ENCODE measurements around the gene CD99L2.
"Not testable (repeated sequence)": the region's sequence is repeated elsewhere in the genome, so short reads cannot be mapped to it uniquely, and the experiment has no call there.

Gene CD99L2

GRCh38 chrX:150854856-150855255 is 43.6 kb downstream of the CD99L2 start:
- no peak for DNase-seq (ENCODE audit: low spot score)

DNA sequence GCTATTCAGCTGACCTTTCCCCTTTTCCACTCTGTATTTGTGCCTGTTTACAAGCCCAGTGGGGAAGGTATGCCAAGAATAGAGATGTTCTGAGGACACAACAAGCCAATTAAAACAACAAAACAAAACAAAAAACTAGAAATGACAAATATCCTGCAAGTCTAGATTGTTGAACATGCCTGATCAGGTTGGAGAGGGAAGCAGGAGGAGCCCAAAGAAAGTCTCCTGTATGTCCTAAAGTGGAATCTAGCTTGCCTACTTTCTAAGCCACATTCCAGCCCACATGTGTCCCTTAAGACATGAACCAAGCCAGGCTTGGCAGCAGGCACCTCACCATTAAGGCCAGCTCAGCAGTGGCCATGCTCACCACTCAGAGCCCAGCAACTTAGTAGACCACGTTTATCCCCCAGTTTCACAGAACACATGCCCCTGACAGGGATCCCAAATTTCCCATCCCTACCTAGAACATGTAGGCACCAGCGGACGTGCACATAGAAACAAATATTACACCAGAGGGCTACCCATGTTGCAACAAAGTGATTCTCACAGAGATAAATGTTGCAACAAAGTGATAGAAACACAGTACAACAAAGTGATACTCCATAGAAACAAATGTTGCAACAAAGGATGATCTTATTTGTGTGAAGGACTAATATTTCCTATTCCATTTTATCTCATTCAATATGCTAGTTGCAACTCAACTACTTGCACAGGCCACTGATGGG is 48.3 kb downstream of the CD99L2 start:
- DNase-seq (ENCODE audit: low spot score), result no peak

- DNase-seq (ENCODE audit: low spot score), result no peak
These were observed 49.0 kb downstream of the CD99L2 start for GRCh38 chrX:150849486-150849885.

GRCh38 chrX:150848914-150849365 is 49.5 kb downstream of the CD99L2 start:
- no peak for DNase-seq (ENCODE audit: low spot score)

- DNase-seq (ENCODE audit: low spot score), result no peak
These were observed 51.4 kb downstream of the CD99L2 start for GRCh38 chrX:150847088-150847487.

DNA sequence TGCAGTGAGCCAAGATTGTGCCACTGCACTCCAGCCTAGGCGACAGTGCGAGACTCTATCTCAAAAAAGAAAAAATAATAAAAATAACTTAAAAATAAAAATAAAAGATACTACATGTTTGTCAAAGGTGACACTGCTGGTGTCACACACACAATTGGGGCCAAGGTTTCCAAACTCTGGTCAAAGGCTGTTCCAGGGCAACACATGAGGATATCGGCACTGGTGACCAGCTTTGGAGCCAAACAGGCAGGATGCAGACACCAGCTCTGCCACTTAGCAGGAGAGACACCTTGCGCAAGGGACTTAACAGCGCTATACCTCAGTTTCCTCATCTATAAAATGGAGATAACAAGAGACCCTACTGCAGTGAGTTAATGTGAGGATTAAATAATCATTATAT is 52.3 kb downstream of the CD99L2 start:
- DNase-seq (ENCODE audit: low spot score), result no peak

DNA sequence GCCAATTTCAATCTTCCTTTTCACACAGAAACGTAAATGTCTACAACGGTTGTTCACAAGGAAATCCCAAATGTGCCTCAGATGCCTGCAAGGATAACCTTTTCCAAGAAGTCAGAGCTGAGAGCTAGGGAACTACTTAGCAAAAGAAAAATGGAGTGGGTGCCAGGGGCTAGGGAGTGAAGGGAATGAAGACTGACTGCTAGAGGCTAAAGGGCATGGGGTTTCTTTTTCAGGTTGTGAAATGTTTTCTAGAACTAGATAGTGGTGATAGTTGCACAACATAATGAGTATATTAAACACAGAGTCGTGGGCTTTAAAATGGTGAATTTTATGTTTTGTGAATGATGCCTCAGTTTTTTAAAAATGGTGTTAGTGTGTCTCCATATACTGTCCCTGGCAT is 53.4 kb downstream of the CD99L2 start:
- no peak for DNase-seq (ENCODE audit: low spot score)

GRCh38 chrX:150844016-150844415 is 54.5 kb downstream of the CD99L2 start:
- DNase-seq (ENCODE audit: low spot score), result no peak

GRCh38 chrX:150842198-150842685 is 56.2 kb downstream of the CD99L2 start:
- DNase-seq (ENCODE audit: low spot score), result no peak

DNA sequence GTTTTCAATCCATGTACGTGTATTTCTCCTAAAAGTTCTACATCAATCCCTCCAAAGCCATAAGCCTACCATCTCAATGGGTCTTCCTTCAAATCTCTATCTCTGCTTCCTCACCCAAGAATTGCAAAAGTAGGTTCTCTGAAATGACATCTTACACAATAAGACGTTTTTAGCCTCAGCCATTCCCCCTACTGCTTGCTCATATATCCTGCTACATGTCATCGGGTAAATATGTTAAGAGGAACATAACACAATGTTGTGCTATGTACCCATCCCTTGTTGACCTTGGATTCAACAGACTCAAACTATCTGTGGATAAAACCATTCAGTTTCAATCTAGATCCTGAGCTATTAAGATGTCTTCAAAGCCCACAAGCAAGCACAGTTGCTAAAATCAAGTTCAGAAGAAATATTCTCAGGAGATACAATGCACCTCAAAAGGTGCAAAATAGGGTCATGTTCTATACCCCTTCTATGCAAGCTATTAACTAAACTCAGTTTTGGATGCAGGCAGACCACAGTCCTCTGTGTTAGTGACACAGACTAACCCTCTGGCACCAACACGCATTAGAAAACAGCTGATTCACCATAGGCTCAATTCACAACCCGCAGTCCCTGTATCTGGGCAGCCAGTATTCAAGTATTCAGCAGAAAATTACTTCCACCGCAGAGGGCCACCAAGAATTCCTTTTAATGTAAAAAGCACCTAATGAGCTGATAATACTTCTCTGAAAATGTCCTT is 56.8 kb downstream of the CD99L2 start:
- no peak for DNase-seq (ENCODE audit: low spot score)

- DNase-seq (ENCODE audit: low spot score), result no peak
These were observed 60.6 kb downstream of the CD99L2 start for GRCh38 chrX:150837845-150838244.

DNA sequence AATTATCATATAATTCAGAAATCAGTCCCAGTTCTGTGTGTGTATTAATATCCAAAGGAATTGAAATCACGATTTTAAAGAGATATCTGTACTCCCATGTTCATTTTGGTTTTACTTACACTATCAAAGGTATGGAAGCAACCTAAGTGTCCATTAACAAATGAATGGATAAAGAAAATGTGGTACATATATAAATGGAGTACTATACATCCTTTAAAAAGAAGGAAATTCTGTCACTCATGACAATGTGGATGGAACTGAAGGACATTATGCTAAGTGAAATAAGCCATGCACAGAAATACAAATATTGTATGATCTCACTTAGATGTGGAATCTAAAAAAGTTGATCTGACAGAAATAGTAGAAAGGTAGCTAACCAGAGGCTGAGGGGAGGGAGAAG is 63.8 kb downstream of the CD99L2 start:
- DNase-seq (ENCODE audit: low spot score), result no peak

- DNase-seq (ENCODE audit: low spot score), result no peak
These were observed 64.9 kb downstream of the CD99L2 start for GRCh38 chrX:150833454-150834056.

GRCh38 chrX:150831863-150832262 is 66.6 kb downstream of the CD99L2 start:
- no peak for DNase-seq (ENCODE audit: low spot score)

DNA sequence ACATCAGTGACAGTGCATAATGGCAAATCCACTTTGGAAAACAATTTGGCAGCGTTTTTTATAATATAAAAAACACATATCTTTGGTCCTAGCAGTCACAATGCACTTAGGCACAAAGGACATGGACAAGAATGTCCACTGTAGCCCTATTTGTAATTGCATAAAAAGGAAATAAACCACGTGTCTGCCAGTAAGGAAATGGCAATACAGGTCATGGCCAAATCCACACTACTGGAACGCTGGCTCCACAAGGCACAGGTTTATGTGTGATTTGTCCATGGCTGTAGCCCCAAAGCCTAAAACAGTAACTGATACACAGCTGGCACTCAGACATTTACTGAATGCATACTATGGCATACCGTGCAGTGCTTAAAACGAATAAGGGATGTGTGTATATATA is 69.7 kb downstream of the CD99L2 start:
- no peak for DNase-seq (ENCODE audit: low spot score)

DNA sequence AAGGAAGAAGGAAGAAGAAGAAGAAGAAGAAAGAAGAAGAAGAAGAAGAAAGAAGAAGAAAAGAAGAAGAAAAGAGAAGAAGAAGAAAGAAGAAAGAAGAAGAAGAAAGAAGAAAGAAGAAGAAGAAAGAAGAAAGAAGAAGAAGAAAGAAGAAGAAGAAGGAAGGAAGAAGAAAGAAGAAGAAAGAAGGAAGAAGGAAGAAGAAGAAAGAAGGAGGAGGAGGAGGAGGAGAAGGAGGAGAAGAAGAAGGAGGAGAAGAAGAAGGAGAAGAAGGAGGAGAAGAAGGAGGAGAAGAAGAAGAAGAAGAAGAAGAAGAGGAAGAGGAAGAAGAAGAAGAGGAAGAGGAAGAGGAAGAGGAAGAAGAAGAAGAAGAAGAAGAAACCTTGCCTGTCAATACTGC is 74.1 kb downstream of the CD99L2 start:
- not testable (repeated sequence) for DNase-seq (ENCODE audit: low spot score)

- not testable (repeated sequence) for DNase-seq (ENCODE audit: low spot score)
These were observed 74.6 kb downstream of the CD99L2 start for GRCh38 chrX:150823826-150824225.

DNA sequence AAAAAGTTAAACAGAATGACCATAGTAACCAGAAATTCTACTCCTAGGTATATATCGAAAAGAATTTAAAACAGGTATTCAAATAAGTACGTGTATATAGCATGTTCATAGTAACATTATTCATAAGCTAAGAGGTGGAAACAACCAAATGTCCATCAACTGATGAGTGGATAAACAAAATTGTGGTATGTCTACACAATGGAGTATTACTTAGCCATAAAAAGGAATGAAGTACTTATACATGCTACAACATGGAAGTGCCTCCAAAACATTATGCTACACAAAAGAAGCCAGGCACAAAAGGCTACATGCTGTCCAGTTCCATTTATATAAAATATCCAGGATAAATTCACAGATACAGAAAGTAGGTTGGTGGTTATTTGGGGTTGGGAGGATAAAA is 76.5 kb downstream of the CD99L2 start:
- DNase-seq (ENCODE audit: low spot score), result no peak

DNA sequence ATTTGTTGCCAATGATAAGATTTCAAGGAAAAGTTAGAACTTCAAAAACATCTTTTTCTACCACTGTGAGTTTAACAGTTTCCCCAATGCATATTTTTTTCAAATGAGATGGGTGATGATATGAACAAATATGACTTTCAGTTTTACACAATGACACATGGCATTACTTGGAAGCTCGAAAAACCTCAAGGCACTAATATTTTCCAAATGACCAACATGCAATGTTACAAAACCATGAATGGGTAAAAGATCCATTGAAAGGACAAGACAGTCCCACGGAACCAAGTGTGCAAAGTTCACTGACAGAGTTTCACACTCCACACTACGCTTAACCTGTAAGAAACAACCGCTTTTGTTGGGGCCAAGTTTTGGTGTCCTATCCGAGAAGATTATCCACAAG is 84.5 kb downstream of the CD99L2 start:
- no peak for DNase-seq (ENCODE audit: low spot score)

- DNase-seq (ENCODE audit: low spot score), result no peak
These were observed 91.6 kb downstream of the CD99L2 start for GRCh38 chrX:150806827-150807226.

GRCh38 chrX:150805736-150806135 is 92.7 kb downstream of the CD99L2 start:
- no peak for DNase-seq (ENCODE audit: low spot score)

- DNase-seq (ENCODE audit: low spot score), result no peak
These were observed 105.4 kb downstream of the CD99L2 start for GRCh38 chrX:150792949-150793527.

DNA sequence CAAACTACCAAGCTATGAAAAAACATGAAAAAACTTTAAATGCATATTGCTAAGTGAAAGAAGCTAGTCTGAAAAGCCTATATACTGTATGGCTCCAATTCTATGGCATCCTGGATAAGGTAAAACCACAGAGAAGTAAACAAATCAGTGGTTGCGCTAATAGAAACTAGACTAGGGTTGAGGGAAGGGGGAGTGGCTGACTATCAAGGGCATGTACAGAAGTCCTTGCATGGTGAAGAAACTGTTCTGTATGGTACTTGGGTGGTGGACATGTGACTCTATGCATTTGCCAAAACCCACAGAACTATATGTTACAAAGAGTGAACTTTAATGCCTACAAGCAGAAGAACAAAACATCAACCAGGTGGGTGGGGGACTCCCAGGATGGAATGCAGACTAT is 108.4 kb downstream of the CD99L2 start:
- DNase-seq (ENCODE audit: low spot score), result no peak
